Measurements from ENCODE around the gene URM1.

- TF ChIP-seq CTCF (IDR thresholded peaks at IDR 0.05) (no peak), POLR2A (IDR thresholded peaks at IDR 0.05) (no peak), POLR2AphosphoS5 (IDR thresholded peaks at IDR 0.05) (no peak)
Measured at GRCh38 chr9:128428644-128429512, 57.7 kb downstream of the URM1 start.
